ENCODE measurements around the gene CLTB.

DNA sequence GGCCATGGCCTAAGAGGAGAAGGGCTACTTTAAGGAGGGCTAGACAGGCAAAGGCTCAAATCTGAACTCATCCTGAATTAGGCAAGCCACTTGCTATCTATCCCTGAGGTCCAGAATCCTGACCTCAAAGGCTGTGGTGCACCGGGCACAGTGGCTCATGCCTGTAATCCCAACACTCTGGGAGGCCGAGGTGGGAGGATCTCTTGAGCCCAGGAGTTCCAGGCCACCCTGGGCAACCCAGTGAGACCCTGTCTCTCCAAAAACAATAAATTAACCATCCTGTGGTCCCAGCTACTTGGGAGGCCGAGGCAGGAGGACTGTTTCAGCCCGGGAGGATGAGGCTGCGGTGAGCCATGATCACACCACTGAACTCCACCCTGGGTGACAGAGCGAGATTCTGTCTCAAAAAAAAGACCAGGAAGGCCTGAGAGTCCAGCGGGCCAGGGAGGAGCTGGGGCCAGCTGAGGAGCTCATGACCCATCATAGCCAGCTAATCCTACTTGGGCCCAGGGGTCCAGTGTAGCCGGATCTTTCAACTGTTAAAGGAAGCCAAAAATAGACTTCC is 31.9 kb downstream of the CLTB start:
- TF ChIP-seq TAF1 (IDR thresholded peaks at IDR 0.05; ENCODE audit: low read depth) (no peak), RAD21 (IDR thresholded peaks at IDR 0.05; ENCODE audit: low read depth) (no peak), YY1 (IDR thresholded peaks at IDR 0.05; ENCODE audit: low read depth) (no peak), ZBTB7A (IDR thresholded peaks at IDR 0.05; ENCODE audit: low read depth) (no peak), EP300 (IDR thresholded peaks at IDR 0.05; ENCODE audit: borderline replicate concordance) (no peak), EGR1 (IDR thresholded peaks at IDR 0.05) (no peak), NFIC (IDR thresholded peaks at IDR 0.05) (no peak), TEAD4 (IDR thresholded peaks at IDR 0.05) (no peak), TCF12 (IDR thresholded peaks at IDR 0.05; ENCODE audit: low read depth) (no peak), FOXM1 (IDR thresholded peaks at IDR 0.05; ENCODE audit: borderline replicate concordance, low read depth) (no peak), CREB1 (IDR thresholded peaks at IDR 0.05; ENCODE audit: low read depth) (no peak)
- TF ChIP-seq, protein P1, sequence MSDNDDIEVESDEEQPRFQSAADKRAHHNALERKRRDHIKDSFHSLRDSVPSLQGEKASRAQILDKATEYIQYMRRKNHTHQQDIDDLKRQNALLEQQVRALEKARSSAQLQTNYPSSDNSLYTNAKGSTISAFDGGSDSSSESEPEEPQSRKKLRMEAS (IDR thresholded peaks at IDR 0.05) = no peak
- TF ChIP-seq, protein P2, sequence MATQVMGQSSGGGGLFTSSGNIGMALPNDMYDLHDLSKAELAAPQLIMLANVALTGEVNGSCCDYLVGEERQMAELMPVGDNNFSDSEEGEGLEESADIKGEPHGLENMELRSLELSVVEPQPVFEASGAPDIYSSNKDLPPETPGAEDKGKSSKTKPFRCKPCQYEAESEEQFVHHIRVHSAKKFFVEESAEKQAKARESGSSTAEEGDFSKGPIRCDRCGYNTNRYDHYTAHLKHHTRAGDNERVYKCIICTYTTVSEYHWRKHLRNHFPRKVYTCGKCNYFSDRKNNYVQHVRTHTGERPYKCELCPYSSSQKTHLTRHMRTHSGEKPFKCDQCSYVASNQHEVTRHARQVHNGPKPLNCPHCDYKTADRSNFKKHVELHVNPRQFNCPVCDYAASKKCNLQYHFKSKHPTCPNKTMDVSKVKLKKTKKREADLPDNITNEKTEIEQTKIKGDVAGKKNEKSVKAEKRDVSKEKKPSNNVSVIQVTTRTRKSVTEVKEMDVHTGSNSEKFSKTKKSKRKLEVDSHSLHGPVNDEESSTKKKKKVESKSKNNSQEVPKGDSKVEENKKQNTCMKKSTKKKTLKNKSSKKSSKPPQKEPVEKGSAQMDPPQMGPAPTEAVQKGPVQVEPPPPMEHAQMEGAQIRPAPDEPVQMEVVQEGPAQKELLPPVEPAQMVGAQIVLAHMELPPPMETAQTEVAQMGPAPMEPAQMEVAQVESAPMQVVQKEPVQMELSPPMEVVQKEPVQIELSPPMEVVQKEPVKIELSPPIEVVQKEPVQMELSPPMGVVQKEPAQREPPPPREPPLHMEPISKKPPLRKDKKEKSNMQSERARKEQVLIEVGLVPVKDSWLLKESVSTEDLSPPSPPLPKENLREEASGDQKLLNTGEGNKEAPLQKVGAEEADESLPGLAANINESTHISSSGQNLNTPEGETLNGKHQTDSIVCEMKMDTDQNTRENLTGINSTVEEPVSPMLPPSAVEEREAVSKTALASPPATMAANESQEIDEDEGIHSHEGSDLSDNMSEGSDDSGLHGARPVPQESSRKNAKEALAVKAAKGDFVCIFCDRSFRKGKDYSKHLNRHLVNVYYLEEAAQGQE (IDR thresholded peaks at IDR 0.05; ENCODE audit: low read depth) = no peak
- TF ChIP-seq, protein P3, sequence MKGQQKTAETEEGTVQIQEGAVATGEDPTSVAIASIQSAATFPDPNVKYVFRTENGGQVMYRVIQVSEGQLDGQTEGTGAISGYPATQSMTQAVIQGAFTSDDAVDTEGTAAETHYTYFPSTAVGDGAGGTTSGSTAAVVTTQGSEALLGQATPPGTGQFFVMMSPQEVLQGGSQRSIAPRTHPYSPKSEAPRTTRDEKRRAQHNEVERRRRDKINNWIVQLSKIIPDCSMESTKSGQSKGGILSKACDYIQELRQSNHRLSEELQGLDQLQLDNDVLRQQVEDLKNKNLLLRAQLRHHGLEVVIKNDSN (IDR thresholded peaks at IDR 0.05) = no peak
